GM23338 (cell line): ENCODE measurements around the gene ANKRD13C. TPM values are rescaled to one million over a fixed set of nuclear protein-coding genes. Genes with fewer than 3 reads are reported as not detected.

Experiments used
- ATAC-seq: fragments of 200-7000 bp; cut with Tn5 transposase; 3 replicates; pipeline ENCODE4 v1.9.1; 2020
- DNase-seq: peaks from one replicate; pipeline ENCODE4 v3.0.0-alpha.2; 2015; ENCODE audit warnings: low spot score
- H2AFZ ChIP-seq: fragments of 200-600 bp; sonication (generic); 2 replicates; pipeline ENCODE4 v1.8.0; 2016; ENCODE audit warnings: antibody characterized with exemption, mild to moderate bottlenecking, moderate library complexity
- H3F3A ChIP-seq: fragments of 200-600 bp; sonication (generic); replicated peaks from 2 replicates; pipeline ENCODE4 v1.8.0; 2017; ENCODE audit warnings: antibody characterized with exemption, mixed run types, low read depth
- H3K27ac ChIP-seq: fragments of 200-600 bp; sonication (generic); 2 replicates; pipeline ENCODE4 v1.6.1; 2016; ENCODE audit warnings: low read depth
- H3K27me3 ChIP-seq: fragments of 200-600 bp; sonication (generic); 2 replicates; pipeline ENCODE4 v1.8.0; 2016; ENCODE audit warnings: mild to moderate bottlenecking, mixed run types, moderate library complexity; ENCODE audit not compliant: insufficient read depth
- H3K36me3 ChIP-seq: fragments of 200-600 bp; sonication (generic); 2 replicates; pipeline ENCODE4 v1.8.0; 2016; ENCODE audit warnings: mild to moderate bottlenecking; ENCODE audit not compliant: insufficient read depth
- H3K4me1 ChIP-seq: fragments of 200-600 bp; sonication (generic); 2 replicates; pipeline ENCODE4 v1.8.0; 2016; ENCODE audit warnings: mild to moderate bottlenecking, moderate library complexity; ENCODE audit not compliant: insufficient read depth
- H3K4me2 ChIP-seq: fragments of 200-600 bp; sonication (generic); 2 replicates; pipeline ENCODE4 v1.7.1; 2017; ENCODE audit warnings: mixed run types
- H3K4me3 ChIP-seq: fragments of 200-600 bp; sonication (generic); 2 replicates; pipeline ENCODE4 v1.6.1; 2016; ENCODE audit warnings: mixed run types
- H3K79me2 ChIP-seq: fragments of 200-600 bp; sonication (generic); replicated peaks from 2 replicates; pipeline ENCODE4 v1.8.0; 2017; ENCODE audit warnings: mild to moderate bottlenecking; ENCODE audit not compliant: insufficient read depth
- H3K9me2 ChIP-seq: fragments of 200-600 bp; sonication (generic); 2 replicates; pipeline ENCODE4 v1.8.0; 2017; ENCODE audit not compliant: insufficient read depth
- H4K20me1 ChIP-seq: fragments of 200-600 bp; sonication (generic); replicated peaks from 2 replicates; pipeline ENCODE4 v1.8.0; 2017; ENCODE audit warnings: mild to moderate bottlenecking; ENCODE audit not compliant: insufficient read depth
- H3K27ac Mint-ChIP-seq: 2 replicates; pipeline ENCODE4 v1.8.0; 2020; ENCODE audit warnings: inconsistent platforms, mild to moderate bottlenecking, moderate library complexity, mixed read lengths
- H3K27me3 Mint-ChIP-seq: 3 replicates; pipeline ENCODE4 v1.8.0; 2022; ENCODE audit warnings: low read depth, mild to moderate bottlenecking, moderate library complexity, mixed read lengths, inconsistent platforms; ENCODE audit not compliant: insufficient read depth, poor library complexity
- H3K36me3 Mint-ChIP-seq: 3 replicates; pipeline ENCODE4 v1.8.0; 2021; ENCODE audit warnings: low read depth, mild to moderate bottlenecking, inconsistent platforms, moderate library complexity, mixed read lengths
- H3K4me1 Mint-ChIP-seq: 3 replicates; pipeline ENCODE4 v1.8.0; 2020; ENCODE audit warnings: mild to moderate bottlenecking, inconsistent platforms, mixed read lengths
- H3K4me3 Mint-ChIP-seq: 3 replicates; pipeline ENCODE4 v1.8.0; 2021; ENCODE audit warnings: moderate library complexity, mild to moderate bottlenecking, inconsistent platforms, mixed read lengths
- H3K9me3 Mint-ChIP-seq: 3 replicates; pipeline ENCODE4 v1.8.0; 2020; ENCODE audit warnings: moderate library complexity, mild to moderate bottlenecking, inconsistent platforms, mixed read lengths
- CREB1 ChIP-seq: fragments of 250-450 bp; sonication (Bioruptor Pico); IDR thresholded peaks from 2 replicates; pipeline ENCODE4 v1.5.0; 2020; ENCODE audit warnings: low read depth, mild to moderate bottlenecking, moderate library complexity
- NANOG ChIP-seq: IDR thresholded peaks from 2 replicates; pipeline ENCODE4 v1.6.1; 2016; ENCODE audit warnings: antibody characterized with exemption, borderline replicate concordance
- STAT1 ChIP-seq: IDR thresholded peaks from one replicate; pipeline ENCODE4 v1.6.1; 2016; ENCODE audit warnings: antibody characterized with exemption; ENCODE audit not compliant: unreplicated experiment
- ZNF331 ChIP-seq: fragments of 250-450 bp; sonication (Bioruptor Pico); IDR thresholded peaks from 2 replicates; pipeline ENCODE4 v1.5.0; 2020; ENCODE audit warnings: low read depth, mild to moderate bottlenecking, moderate library complexity
- polyA plus RNA-seq: library from polyadenylated mRNA; unstranded; fragments of >200 nt; fragmentation: Nextera tagmentation; extraction: Ambion mirVana; gene quantifications from 2 replicates; pipeline ENCODE4 v1.2.1, GENCODE V29; 2016
- total RNA-seq: library from RNA; depleted of rRNA; stranded (reverse); fragments of >200 nt; shearing (Covaris generic); gene quantifications from 2 replicates; pipeline ENCODE4 v1.2.3, GENCODE V29; 2014
- TF ChIP-seq, protein P1 (sequence below): fragments of 250-450 bp; sonication (Bioruptor Pico); IDR thresholded peaks from 2 replicates; pipeline ENCODE4 v1.5.0; 2020; ENCODE audit warnings: mild to moderate bottlenecking, moderate library complexity

Gene ANKRD13C
- total and polyA plus RNA-seq, 2 experiments from 2014 or later: 12.3 to 32.5 TPM

GRCh38 chr1:70293186-70293843 is 61.2 kb downstream of the ANKRD13C start (continued):
- TF ChIP-seq, protein P1, sequence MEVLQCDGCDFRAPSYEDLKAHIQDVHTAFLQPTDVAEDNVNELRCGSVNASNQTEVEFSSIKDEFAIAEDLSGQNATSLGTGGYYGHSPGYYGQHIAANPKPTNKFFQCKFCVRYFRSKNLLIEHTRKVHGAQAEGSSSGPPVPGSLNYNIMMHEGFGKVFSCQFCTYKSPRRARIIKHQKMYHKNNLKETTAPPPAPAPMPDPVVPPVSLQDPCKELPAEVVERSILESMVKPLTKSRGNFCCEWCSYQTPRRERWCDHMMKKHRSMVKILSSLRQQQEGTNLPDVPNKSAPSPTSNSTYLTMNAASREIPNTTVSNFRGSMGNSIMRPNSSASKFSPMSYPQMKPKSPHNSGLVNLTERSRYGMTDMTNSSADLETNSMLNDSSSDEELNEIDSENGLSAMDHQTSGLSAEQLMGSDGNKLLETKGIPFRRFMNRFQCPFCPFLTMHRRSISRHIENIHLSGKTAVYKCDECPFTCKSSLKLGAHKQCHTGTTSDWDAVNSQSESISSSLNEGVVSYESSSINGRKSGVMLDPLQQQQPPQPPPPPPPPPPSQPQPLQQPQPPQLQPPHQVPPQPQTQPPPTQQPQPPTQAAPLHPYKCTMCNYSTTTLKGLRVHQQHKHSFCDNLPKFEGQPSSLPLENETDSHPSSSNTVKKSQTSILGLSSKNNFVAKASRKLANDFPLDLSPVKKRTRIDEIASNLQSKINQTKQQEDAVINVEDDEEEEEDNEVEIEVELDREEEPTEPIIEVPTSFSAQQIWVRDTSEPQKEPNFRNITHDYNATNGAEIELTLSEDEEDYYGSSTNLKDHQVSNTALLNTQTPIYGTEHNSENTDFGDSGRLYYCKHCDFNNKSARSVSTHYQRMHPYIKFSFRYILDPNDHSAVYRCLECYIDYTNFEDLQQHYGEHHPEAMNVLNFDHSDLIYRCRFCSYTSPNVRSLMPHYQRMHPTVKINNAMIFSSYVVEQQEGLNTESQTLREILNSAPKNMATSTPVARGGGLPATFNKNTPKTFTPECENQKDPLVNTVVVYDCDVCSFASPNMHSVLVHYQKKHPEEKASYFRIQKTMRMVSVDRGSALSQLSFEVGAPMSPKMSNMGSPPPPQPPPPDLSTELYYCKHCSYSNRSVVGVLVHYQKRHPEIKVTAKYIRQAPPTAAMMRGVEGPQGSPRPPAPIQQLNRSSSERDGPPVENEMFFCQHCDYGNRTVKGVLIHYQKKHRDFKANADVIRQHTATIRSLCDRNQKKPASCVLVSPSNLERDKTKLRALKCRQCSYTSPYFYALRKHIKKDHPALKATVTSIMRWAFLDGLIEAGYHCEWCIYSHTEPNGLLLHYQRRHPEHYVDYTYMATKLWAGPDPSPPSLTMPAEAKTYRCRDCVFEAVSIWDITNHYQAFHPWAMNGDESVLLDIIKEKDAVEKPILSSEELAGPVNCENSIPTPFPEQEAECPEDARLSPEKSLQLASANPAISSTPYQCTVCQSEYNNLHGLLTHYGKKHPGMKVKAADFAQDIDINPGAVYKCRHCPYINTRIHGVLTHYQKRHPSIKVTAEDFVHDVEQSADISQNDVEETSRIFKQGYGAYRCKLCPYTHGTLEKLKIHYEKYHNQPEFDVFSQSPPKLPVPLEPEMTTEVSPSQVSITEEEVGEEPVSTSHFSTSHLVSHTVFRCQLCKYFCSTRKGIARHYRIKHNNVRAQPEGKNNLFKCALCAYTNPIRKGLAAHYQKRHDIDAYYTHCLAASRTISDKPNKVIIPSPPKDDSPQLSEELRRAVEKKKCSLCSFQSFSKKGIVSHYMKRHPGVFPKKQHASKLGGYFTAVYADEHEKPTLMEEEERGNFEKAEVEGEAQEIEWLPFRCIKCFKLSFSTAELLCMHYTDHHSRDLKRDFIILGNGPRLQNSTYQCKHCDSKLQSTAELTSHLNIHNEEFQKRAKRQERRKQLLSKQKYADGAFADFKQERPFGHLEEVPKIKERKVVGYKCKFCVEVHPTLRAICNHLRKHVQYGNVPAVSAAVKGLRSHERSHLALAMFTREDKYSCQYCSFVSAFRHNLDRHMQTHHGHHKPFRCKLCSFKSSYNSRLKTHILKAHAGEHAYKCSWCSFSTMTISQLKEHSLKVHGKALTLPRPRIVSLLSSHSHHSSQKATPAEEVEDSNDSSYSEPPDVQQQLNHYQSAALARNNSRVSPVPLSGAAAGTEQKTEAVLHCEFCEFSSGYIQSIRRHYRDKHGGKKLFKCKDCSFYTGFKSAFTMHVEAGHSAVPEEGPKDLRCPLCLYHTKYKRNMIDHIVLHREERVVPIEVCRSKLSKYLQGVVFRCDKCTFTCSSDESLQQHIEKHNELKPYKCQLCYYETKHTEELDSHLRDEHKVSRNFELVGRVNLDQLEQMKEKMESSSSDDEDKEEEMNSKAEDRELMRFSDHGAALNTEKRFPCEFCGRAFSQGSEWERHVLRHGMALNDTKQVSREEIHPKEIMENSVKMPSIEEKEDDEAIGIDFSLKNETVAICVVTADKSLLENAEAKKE (CRISPR knock-in tag): no peak
- TF ChIP-seq STAT1 (no peak), CREB1 (CRISPR knock-in tag) (no peak), ZNF331 (CRISPR knock-in tag) (no peak)

GRCh38 chr1:70290218-70290617 is 64.3 kb downstream of the ANKRD13C start:
- H3K27me3 ChIP-seq: no peaks in the 10 kb centered on the region

More at GRCh38 chr1:70290218-70290617, 64.3 kb downstream of the ANKRD13C start:
- Histone ChIP-seq H4K20me1 (peaks cover 10% of the 10 kb centered on the region; the same call in 1 of the 2 replicates), H3K36me3 (peaks cover 16% of the 10 kb centered on the region; the same call in 1 of the 2 replicates), H3K27ac (no peak overlapping the region), H3K4me2 (no peak overlapping the region), H3K9me2 (no peaks in the 10 kb centered on the region), H3K4me3 (no peak overlapping the region), H2AFZ (no peak overlapping the region), H3K4me1 (no peaks in the 10 kb centered on the region), H3F3A (no peaks in the 10 kb centered on the region), H3K79me2 (no peaks in the 10 kb centered on the region)
- Mint-ChIP-seq H3K4me3 (no peak overlapping the region), H3K27me3 (peaks cover 3% of the 10 kb centered on the region), H3K9me3 (no peaks in the 10 kb centered on the region), H3K4me1 (no peaks in the 10 kb centered on the region), H3K36me3 (peaks cover 32% of the 10 kb centered on the region; the same call in 2 of the 3 replicates), H3K27ac (no peak overlapping the region)
- TF ChIP-seq NANOG: no peak
- DNase-seq: no peak
- no peak for ATAC-seq
